Mucosa of gallbladder (tissue), 1 donor: ENCODE results near the gene BLACAT1. TPM values are rescaled to one million over a fixed set of nuclear protein-coding genes. Genes with fewer than 3 reads are reported as not detected.
"Not testable (repeated sequence)": the region's sequence is repeated elsewhere in the genome, so short reads cannot be mapped to it uniquely, and the experiment has no call there.

Source experiments
- DNase-seq: peaks from one replicate; pipeline ENCODE4 v3.0.0-alpha.2; 2020; ENCODE audit warnings: low spot score
- total RNA-seq: library from RNA; stranded (reverse); gene quantifications from one replicate; pipeline ENCODE4 v1.2.1, GENCODE V29; 2021
- donor health status: DM: no; HTN: no; CAD: no.

Gene BLACAT1
- total RNA-seq, 1 donor from 2014 or later, result 0.81 TPM

- no peak for DNase-seq
Measured at GRCh38 chr1:205417870-205418635, 37.8 kb downstream of the BLACAT1 start.

GRCh38 chr1:205416322-205416721 lies 39.5 kb downstream of the BLACAT1 start:
- no peak for DNase-seq

GRCh38 chr1:205410581-205411298 lies 45.1 kb downstream of the BLACAT1 start:
- no peak for DNase-seq

GRCh38 chr1:205407970-205408369 lies 47.9 kb downstream of the BLACAT1 start:
- no peak for DNase-seq

GRCh38 chr1:205406252-205406651 lies 49.6 kb downstream of the BLACAT1 start:
- DNase-seq, result not testable (repeated sequence)

Other genes with a start within 250 kb of the BLACAT1 start
- 12.4 TPM for gene DSTYK, start 244.3 kb downstream of the BLACAT1 start, total RNA-seq
- 2.8 TPM for gene TMCC2, start 228.1 kb downstream of the BLACAT1 start, total RNA-seq
- 6.7 TPM for gene NUAK2, start 134.3 kb downstream of the BLACAT1 start, total RNA-seq
- 2.2 TPM for gene KLHDC8A, start 99.1 kb downstream of the BLACAT1 start, total RNA-seq
- gene LEMD1, start 34.0 kb downstream of the BLACAT1 start, total RNA-seq, result 1.0 TPM
- 76.4 TPM for gene CDK18, start 48.6 kb upstream of the BLACAT1 start, total RNA-seq
- gene ELK4, start 176.0 kb upstream of the BLACAT1 start, total RNA-seq, result 74.8 TPM
- gene SLC45A3, start 224.5 kb upstream of the BLACAT1 start, total RNA-seq, result 13.6 TPM